Heart right ventricle (tissue), 16 donors: Measurements from ENCODE around the gene CAMP. TPM values are rescaled to one million over a fixed set of nuclear protein-coding genes. Genes with fewer than 3 reads are reported as not detected.
A peak's percentile ranks its signal among the peaks of the same experiment; 100 is the strongest.

ENCODE experiments used
- ATAC-seq, 8 donors: fragments of 200-7000 bp; cut with Tn5 transposase; one replicate each; pipeline ENCODE4 v1.9.1; 2020; ENCODE audit warnings: mild to moderate bottlenecking in 8 of 8, moderate library complexity in 8 of 8, moderate number of reproducible peaks in 1 of 8
- DNase-seq, 2 donors: peaks; one replicate each; pipeline ENCODE4 v3.0.0-alpha.2; 2020
- H3K27ac ChIP-seq, 10 donors: fragments of 200-600 bp; sonication (generic) in 2 of 10; one replicate each; pipeline versions ENCODE4 v1.5.0 to v1.8.0; 2020 to 2022; ENCODE audit warnings: mild to moderate bottlenecking in 3 of 10
- H3K27me3 ChIP-seq, 7 donors: fragments of 200-600 bp; one replicate each; pipeline ENCODE4 v1.8.0; 2021 to 2022; ENCODE audit warnings: mild to moderate bottlenecking in 2 of 7
- H3K36me3 ChIP-seq, 9 donors: fragments of 200-600 bp; sonication (generic) in 1 of 9; one replicate each; pipeline versions ENCODE4 v1.5.0 to v1.8.0; 2020 to 2022; ENCODE audit warnings: mild to moderate bottlenecking in 2 of 9
- H3K4me1 ChIP-seq, 9 donors: fragments of 200-600 bp; sonication (generic) in 1 of 9; one replicate each; pipeline versions ENCODE4 v1.5.0 to v1.8.0; 2020 to 2022; ENCODE audit warnings: mild to moderate bottlenecking in 4 of 9
- H3K4me3 ChIP-seq, 10 donors: fragments of 200-600 bp; sonication (generic) in 2 of 10; one replicate each; pipeline versions ENCODE4 v1.5.0 to v1.8.0; 2020 to 2022; ENCODE audit warnings: mild to moderate bottlenecking in 7 of 10, moderate library complexity in 2 of 10
- H3K9me3 ChIP-seq, 11 donors: fragments of 200-600 bp in 10 of 11; sonication (generic) in 2 of 11; one replicate each; pipeline versions ENCODE4 v1.5.0 to v1.8.0; 2013 to 2022; ENCODE audit warnings: mild to moderate bottlenecking in 2 of 11, control low read depth in 1 of 11, moderate library complexity in 1 of 11
- WGBS, 2 donors: extraction: QIAGEN DNeasy Blood & Tissue Kit; methylation state at CpG; one replicate each; pipeline ENCODE4 v1.1.7; 2013; ENCODE audit warnings: inconsistent platforms in 1 of 2; 5-methylcytosine and 5-hydroxymethylcytosine counted together
- intact Hi-C, 10 donors: fragments of 100-400 bp; cut with DNase I; formaldehyde crosslinking; loops; one replicate each; pipeline versions ENCODE4 v1.11.1 to v1.14.2; 2022
- microRNA-seq, 2 donors: library from miRNA; unstranded; fragments of <30 nt; microRNA quantifications; one replicate each; pipeline ENCODE4 v1.2.0, GENCODE V29; 2021
- polyA plus RNA-seq, 2 donors: library from polyadenylated mRNA; stranded (reverse); fragments of 200-250 nt; gene quantifications; one replicate each; pipeline ENCODE4 v1.2.3, GENCODE V29; 2013
- total RNA-seq, 10 donors: library from RNA; stranded (reverse); fragmentation: NEBNext Ultra II Directional in 3 of 10; extraction: Animal tissue kit (Norgen Biotek cat#: 25700) in 3 of 10; gene quantifications; one replicate each; pipeline versions ENCODE4 v1.2.1 to v1.2.4, GENCODE V29; 2021 to 2023
- TF ChIP-seq, protein P1 (sequence below), 9 donors: fragments of 200-600 bp; sonication (generic) in 2 of 9; IDR thresholded peaks; one replicate each; pipeline versions ENCODE4 v1.5.0 to v1.8.0; 2021 to 2022; ENCODE audit warnings: antibody characterized with exemption in 9 of 9, mild to moderate bottlenecking in 5 of 9, moderate library complexity in 1 of 9
- donor health status: Arrhythmogenic right ventricular cardiomyopathy.
- donor health status: ischemic (EF 13 %, LVEDD 7.1; RV severe dilation, severe dysfunction).
- donor health status: healthy with polysubstance abuse.
- donor health status: DM: no; HTN: yes; CAD: no.
- donor health status: DM: no; HTN: no; CAD: no.
- donor health status: ischemic (EF 25% LVEDD 6.9; RV normal size, moderate dysfunction).
- donor health status: ischemic (EF 25% LVEDD 5.7; RV mildly dilated, moderate dysfunction).
- donor health status: healthy.
- donor health status: DM: yes; HTN: yes; CAD: no.
- donor health status: Ischemic cardiomyopathy.
- donor health status: ischemic (EF 35%, LVEDD 5.7; RV mildly dilated, moderate dysfunction).
- donor health status: nonischemic (EF 11% LVEDD 7.7; RV severe dilation, severe dysfunction).
- donor health status: DM: yes; HTN: yes; CAD: no.
- donor health status: PGD.
- donor health status: ischemic (EF 29% LVEDD 5.4; RV normal size, mild dysfunction).
- donor health status: nonischemic (EF 23%, LVEDD 6.1; RV moderate dilation, normal function).

CAMP gene
- total and polyA plus RNA-seq, 12 donors = 0.33 to 4.1 (median 0.76) TPM; not detected in 5

DNA sequence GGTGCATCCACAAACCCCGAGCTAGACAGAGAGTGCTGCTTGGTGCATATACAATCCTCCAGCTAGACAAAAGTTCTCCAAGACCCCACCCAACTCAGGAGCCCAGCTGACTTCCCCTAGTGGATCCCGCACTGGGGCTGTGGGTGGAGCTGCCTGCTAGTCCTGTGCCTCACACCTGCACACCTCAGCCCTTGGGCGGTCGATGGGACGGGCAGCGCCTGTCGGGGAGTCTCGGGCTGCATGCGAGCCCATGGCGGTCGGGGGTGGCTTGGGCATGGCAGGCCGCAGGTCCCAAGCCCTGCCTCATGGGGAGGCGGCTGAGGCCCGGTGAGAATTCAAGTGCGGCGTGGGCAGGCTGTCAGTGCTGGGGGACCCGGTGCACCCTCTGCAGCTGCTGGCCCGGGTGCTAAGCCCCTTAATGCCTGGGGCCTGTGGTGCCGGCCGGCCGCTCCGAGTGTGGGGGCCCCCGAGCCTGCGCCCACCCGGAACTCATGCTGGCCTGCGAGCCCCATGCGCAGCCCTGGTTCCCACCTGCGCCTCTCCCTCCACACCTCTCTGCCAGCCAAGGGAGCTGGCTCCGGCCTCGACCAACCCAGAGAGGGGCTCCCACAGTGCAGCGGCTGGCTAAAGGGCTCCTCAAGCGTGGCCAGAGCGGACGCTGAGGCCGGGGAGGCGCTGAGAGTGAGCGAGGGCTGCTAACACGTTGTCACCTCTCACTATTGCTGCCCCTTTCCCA is 48.6 kb downstream of the CAMP start:
- TF ChIP-seq, protein P1, sequence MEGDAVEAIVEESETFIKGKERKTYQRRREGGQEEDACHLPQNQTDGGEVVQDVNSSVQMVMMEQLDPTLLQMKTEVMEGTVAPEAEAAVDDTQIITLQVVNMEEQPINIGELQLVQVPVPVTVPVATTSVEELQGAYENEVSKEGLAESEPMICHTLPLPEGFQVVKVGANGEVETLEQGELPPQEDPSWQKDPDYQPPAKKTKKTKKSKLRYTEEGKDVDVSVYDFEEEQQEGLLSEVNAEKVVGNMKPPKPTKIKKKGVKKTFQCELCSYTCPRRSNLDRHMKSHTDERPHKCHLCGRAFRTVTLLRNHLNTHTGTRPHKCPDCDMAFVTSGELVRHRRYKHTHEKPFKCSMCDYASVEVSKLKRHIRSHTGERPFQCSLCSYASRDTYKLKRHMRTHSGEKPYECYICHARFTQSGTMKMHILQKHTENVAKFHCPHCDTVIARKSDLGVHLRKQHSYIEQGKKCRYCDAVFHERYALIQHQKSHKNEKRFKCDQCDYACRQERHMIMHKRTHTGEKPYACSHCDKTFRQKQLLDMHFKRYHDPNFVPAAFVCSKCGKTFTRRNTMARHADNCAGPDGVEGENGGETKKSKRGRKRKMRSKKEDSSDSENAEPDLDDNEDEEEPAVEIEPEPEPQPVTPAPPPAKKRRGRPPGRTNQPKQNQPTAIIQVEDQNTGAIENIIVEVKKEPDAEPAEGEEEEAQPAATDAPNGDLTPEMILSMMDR (IDR thresholded peaks at IDR 0.05) = no peak
- WGBS, 2 donors = 96 to 97% methylated on average over 38 of the region's 38 CpGs
- no peaks in the 10 kb centered on the region for H3K27me3 ChIP-seq
- H3K9me3 ChIP-seq = no peaks in the 10 kb centered on the region
- ATAC-seq = no peak
- no peak overlapping the region for H3K4me3 ChIP-seq
- peaks cover 0 to 33% (median 0%) of the 10 kb centered on the region in 9 donors for H3K36me3 ChIP-seq
- no peak for DNase-seq
- intact Hi-C loops = loop anchor here (2.0 to 10.0 kb wide), 8 partner anchors 123 to 283 kb away; partner anchors contain the start of genes PFKFB4 (in 3 of the 10) and PLXNB1 (in 1 of the 10)
- peaks cover 0 to 15% (median 10%) of the 10 kb centered on the region in 9 donors for H3K4me1 ChIP-seq
- no peak overlapping the region for H3K27ac ChIP-seq

DNA sequence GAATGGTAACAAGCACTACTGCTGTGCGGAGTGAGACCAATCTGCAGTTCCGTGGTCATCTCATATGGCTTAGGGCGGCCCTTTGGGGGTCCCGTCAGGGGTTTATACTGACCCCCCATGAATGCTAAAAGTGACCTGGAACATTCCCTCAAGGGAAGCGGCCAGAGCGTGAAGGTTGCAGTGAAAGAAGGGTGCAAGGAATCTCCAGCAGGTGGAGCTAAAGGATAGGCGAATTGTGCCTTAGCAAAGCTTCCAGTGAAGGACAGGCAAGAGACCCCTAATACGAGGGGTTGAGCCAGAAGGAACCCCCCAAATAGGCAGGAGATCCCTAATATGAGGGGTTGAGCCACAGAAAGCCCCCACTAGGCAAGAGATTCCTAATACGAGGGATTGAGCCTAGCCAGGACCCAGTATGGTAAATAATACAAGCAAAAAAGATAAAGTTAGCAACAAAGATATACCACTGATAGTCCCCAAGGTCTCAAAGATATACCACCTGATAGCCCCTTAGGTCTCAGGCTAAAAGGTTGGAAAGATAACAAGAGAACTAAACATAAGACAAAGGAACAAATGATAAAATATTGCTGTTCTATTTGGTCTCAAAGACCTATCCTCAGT is 50.4 kb downstream of the CAMP start:
- ATAC-seq (peak; percentile 43 to 79 (median 66)), DNase-seq (peak in 1 of 2 donors; percentile 55)
- Histone ChIP-seq H3K4me1 (peaks cover 0 to 3% (median 0%) of the 10 kb centered on the region in 9 donors), H3K27me3 (no peaks in the 10 kb centered on the region), H3K36me3 (peaks cover 0 to 19% (median 0%) of the 10 kb centered on the region in 9 donors), H3K4me3 (no peak overlapping the region), H3K9me3 (no peaks in the 10 kb centered on the region), H3K27ac (no peak overlapping the region)
- WGBS, 2 donors = 8 to 10% methylated on average over 9 of the region's 9 CpGs
- TF ChIP-seq, protein P1 (IDR thresholded peaks at IDR 0.05) = peak; percentile 49 to 83 (median 80)
- intact Hi-C loops = loop anchor here (1.0 to 10.0 kb wide), 10 partner anchors 121 to 281 kb away; partner anchors contain the start of genes PFKFB4 (in 3 of the 10) and PLXNB1 (in 1 of the 10)

DNA sequence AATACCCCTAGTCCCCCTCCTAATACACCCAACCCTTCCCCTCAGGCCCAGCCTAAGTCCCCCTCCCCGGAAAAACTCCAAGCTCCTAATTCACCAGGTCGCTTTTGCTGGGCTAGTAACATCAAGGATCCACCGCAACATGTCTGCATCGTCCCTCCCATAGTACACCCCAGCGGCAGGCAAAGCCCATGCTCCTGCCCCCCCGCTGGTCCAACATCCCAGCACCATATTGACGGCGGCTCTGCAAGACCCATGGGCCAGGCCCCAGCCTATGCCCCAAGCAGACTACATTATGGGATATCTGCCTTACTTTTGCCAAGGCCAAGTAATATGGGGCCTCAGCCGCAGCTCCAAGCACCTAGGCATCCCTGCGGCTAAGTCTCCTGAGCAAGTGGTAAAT is 51.2 kb downstream of the CAMP start:
- ATAC-seq = peak in 1 of 8 donors; percentile 10
- WGBS, 2 donors = 93% methylated on average over 10 of the region's 10 CpGs
- no peak for DNase-seq
- H3K36me3 ChIP-seq = peaks cover 0 to 11% (median 0%) of the 10 kb centered on the region in 9 donors
- intact Hi-C loops = loop anchor here (2.0 to 10.0 kb wide), 7 partner anchors 120 to 280 kb away; partner anchors contain the start of genes PFKFB4 (in 3 of the 10) and PLXNB1 (in 1 of the 10)
- TF ChIP-seq, protein P1 (IDR thresholded peaks at IDR 0.05) = no peak
- no peaks in the 10 kb centered on the region for H3K9me3 ChIP-seq
- peaks cover 0 to 3% (median 0%) of the 10 kb centered on the region in 9 donors for H3K4me1 ChIP-seq
- no peaks in the 10 kb centered on the region for H3K27me3 ChIP-seq
- no peak overlapping the region for H3K4me3 ChIP-seq
- H3K27ac ChIP-seq = no peak overlapping the region

Small RNA genes within 50 kb of the gene (microRNA-seq; reads per million reads assigned to microRNA genes)
- gene MIR4443 = 2.0 to 2.4 reads per million in 2 donors

Other genes with a start within 250 kb of the CAMP start
- 1,000 to 10,000 TPM in 5 of 10 donors, 100 to 1,000 TPM in 5; 451 to 1,345 (median 982) TPM for gene MAP4, start 207.1 kb upstream of the CAMP start, total RNA-seq
- 100 to 1,000 TPM; 141 to 248 TPM for gene MAP4, start 207.1 kb upstream of the CAMP start, polyA plus RNA-seq
- gene CDC25A, start 35.1 kb upstream of the CAMP start, total RNA-seq = 1 to 10 TPM in 6 of 10 donors, under 1 TPM in 4; 0.47 to 3.2 (median 1.2) TPM
- under 1 TPM; 0.20 to 0.59 TPM for gene CDC25A, start 35.1 kb upstream of the CAMP start, polyA plus RNA-seq
- gene ZNF589, start 17.6 kb downstream of the CAMP start, total RNA-seq = 1 to 10 TPM; 3.6 to 7.0 (median 4.4) TPM
- gene ZNF589, start 17.6 kb downstream of the CAMP start, polyA plus RNA-seq = 1 to 10 TPM; 2.9 to 5.9 TPM
- gene NME6, start 77.9 kb downstream of the CAMP start, total RNA-seq = 10 to 100 TPM; 15.9 to 25.7 (median 20.4) TPM
- gene NME6, start 77.9 kb downstream of the CAMP start, polyA plus RNA-seq = 10 to 100 TPM in 1 of 2 donors, 1 to 10 TPM in 1; 9.1 to 15.5 TPM
- gene SPINK8, start 110.2 kb downstream of the CAMP start, total RNA-seq = not detected
- gene SPINK8, start 110.2 kb downstream of the CAMP start, polyA plus RNA-seq = not detected
- gene FBXW12, start 148.7 kb downstream of the CAMP start, total RNA-seq = under 1 TPM in 1 of 10 donors, not detected in 9; 0.28 TPM
- gene FBXW12, start 148.7 kb downstream of the CAMP start, polyA plus RNA-seq = under 1 TPM in 1 of 2 donors, not detected in 1; 0.29 TPM
- gene PLXNB1, start 206.6 kb downstream of the CAMP start, total RNA-seq = 10 to 100 TPM; 27.7 to 67.3 (median 32.4) TPM
- 100 to 1,000 TPM in 1 of 2 donors, 10 to 100 TPM in 1; 30.1 to 135 TPM for gene PLXNB1, start 206.6 kb downstream of the CAMP start, polyA plus RNA-seq
- 10 to 100 TPM in 8 of 10 donors, 1 to 10 TPM in 2; 9.5 to 14.3 (median 12.2) TPM for gene CCDC51, start 216.6 kb downstream of the CAMP start, total RNA-seq
- 10 to 100 TPM in 1 of 2 donors, 1 to 10 TPM in 1; 4.7 to 11.0 TPM for gene CCDC51, start 216.6 kb downstream of the CAMP start, polyA plus RNA-seq
- gene TMA7, start 216.8 kb downstream of the CAMP start, total RNA-seq = 100 to 1,000 TPM; 140 to 227 (median 193) TPM
- 1,000 to 10,000 TPM in 1 of 2 donors, 100 to 1,000 TPM in 1; 365 to 1,063 TPM for gene TMA7, start 216.8 kb downstream of the CAMP start, polyA plus RNA-seq
- 1 to 10 TPM; 2.2 to 5.4 (median 3.8) TPM for gene ATRIP, start 223.2 kb downstream of the CAMP start, total RNA-seq
- gene ATRIP, start 223.2 kb downstream of the CAMP start, polyA plus RNA-seq = 1 to 10 TPM; 4.5 to 5.1 TPM